IMR-90 (cell line): Measurements from ENCODE around the gene ZBED2. TPM values are rescaled to one million over a fixed set of nuclear protein-coding genes. Genes with fewer than 3 reads are reported as not detected.

Experiments
- ATAC-seq: fragments of 200-7000 bp; cut with Tn5 transposase; 2 replicates; pipeline ENCODE4 v1.9.1; 2020; ENCODE audit warnings: low read depth, mild to moderate bottlenecking, moderate library complexity
- BruUV-seq: library from RNA; stranded (reverse); fragments of 400-500 nt; replicated peaks from 2 replicates; lab custom pipeline; 2021; lab: Mats Ljungman, UMichigan
- CTCF ChIA-PET: fragments of 300-600 bp; formaldehyde crosslinking; extraction: SDS; loops from one replicate; lab custom pipeline; 2021; ENCODE audit warnings: antibody characterized with exemption; lab: Yijun Ruan, JAX
- POLR2A ChIA-PET: fragments of 300-600 bp; sonication (Branson Sonifier 250); formaldehyde crosslinking; loops from one replicate; lab custom pipeline; 2022; ENCODE audit warnings: antibody characterized with exemption; ENCODE audit not compliant: unreplicated experiment; lab: Charles Lee
- DNase-seq: peaks from one replicate; pipeline ENCODE4 v3.0.0; 2013
- H2AFZ ChIP-seq: replicated peaks from 2 replicates; pipeline ENCODE3; 2013; ENCODE audit warnings: low read length, mild to moderate bottlenecking; ENCODE audit not compliant: poor library complexity
- H2AK5ac ChIP-seq: 2 replicates; pipeline ENCODE4 v1.6.1; 2013; ENCODE audit warnings: low read depth, low read length, inconsistent platforms
- H2AK9ac ChIP-seq: replicated peaks from 2 replicates; pipeline ENCODE3; 2013; ENCODE audit warnings: mild to moderate bottlenecking, low read depth, low read length, moderate library complexity; ENCODE audit not compliant: poor library complexity
- H2BK120ac ChIP-seq: 2 replicates; pipeline ENCODE4 v1.6.1; 2013; ENCODE audit warnings: low read depth, low read length, inconsistent platforms
- H2BK15ac ChIP-seq: 3 replicates; pipeline ENCODE4 v1.6.1; 2013; ENCODE audit warnings: low read depth, low read length, inconsistent platforms
- H2BK20ac ChIP-seq: 2 replicates; pipeline ENCODE4 v1.6.1; 2013; ENCODE audit warnings: low read depth, mild to moderate bottlenecking, inconsistent platforms, low read length, moderate library complexity
- H2BK5ac ChIP-seq: 2 replicates; pipeline ENCODE4 v1.6.1; 2013; ENCODE audit warnings: mild to moderate bottlenecking, low read depth, low read length, inconsistent platforms; ENCODE audit not compliant: poor library complexity, severe bottlenecking
- H3K14ac ChIP-seq: replicated peaks from 2 replicates; pipeline ENCODE4 v1.6.1; 2013; ENCODE audit warnings: low read depth, low read length, inconsistent platforms
- H3K18ac ChIP-seq: 2 replicates; pipeline ENCODE4 v1.6.1; 2013; ENCODE audit warnings: low read depth, low read length, control low read depth
- H3K23ac ChIP-seq: 2 replicates; pipeline ENCODE4 v1.6.1; 2013; ENCODE audit warnings: low read depth, low read length, inconsistent platforms
- H3K27ac ChIP-seq: 2 replicates; pipeline ENCODE4 v1.5.1; 2013; ENCODE audit warnings: mild to moderate bottlenecking, control low read depth, low read length; ENCODE audit not compliant: insufficient read depth
- H3K27me3 ChIP-seq: 2 replicates; pipeline ENCODE4 v1.6.1; 2013; ENCODE audit warnings: low read length; ENCODE audit not compliant: control insufficient read depth, insufficient read depth
- H3K36me3 ChIP-seq: 2 replicates; pipeline ENCODE4 v1.6.1; 2013; ENCODE audit warnings: low read length, mixed read lengths; ENCODE audit not compliant: control insufficient read depth, insufficient read depth
- H3K4ac ChIP-seq: 2 replicates; pipeline ENCODE4 v1.6.1; 2013; ENCODE audit warnings: low read depth, low read length, inconsistent platforms
- H3K4me1 ChIP-seq: 2 replicates; pipeline ENCODE4 v1.6.1; 2013; ENCODE audit warnings: low read length, mixed read lengths; ENCODE audit not compliant: control insufficient read depth, insufficient read depth
- H3K4me2 ChIP-seq: 2 replicates; pipeline ENCODE4 v1.6.1; 2013; ENCODE audit warnings: low read depth, mild to moderate bottlenecking, control low read depth, low read length, moderate library complexity
- H3K4me3 ChIP-seq: 2 replicates; pipeline ENCODE4 v1.5.1; 2013; ENCODE audit warnings: low read depth, mild to moderate bottlenecking, control low read depth, low read length, moderate library complexity; ENCODE audit not compliant: insufficient read depth
- H3K56ac ChIP-seq: 2 replicates; pipeline ENCODE4 v1.6.1; 2013; ENCODE audit warnings: low read length, inconsistent platforms; ENCODE audit not compliant: insufficient read depth; ENCODE audit errors: extremely low read depth
- H3K79me1 ChIP-seq, 2 experiments: 2 replicates each; pipeline ENCODE4 v1.6.1; 2013; ENCODE audit warnings: low read length in 2 of 2, inconsistent platforms in 1 of 2, low read depth in 1 of 2
- H3K9ac ChIP-seq: 2 replicates; pipeline ENCODE4 v1.6.1; 2013; ENCODE audit warnings: low read depth, low read length, control low read depth
- H3K9me1 ChIP-seq: 2 replicates; pipeline ENCODE4 v1.6.1; 2013; ENCODE audit warnings: low read length, inconsistent platforms; ENCODE audit not compliant: insufficient read depth
- H3K9me3 ChIP-seq: 2 replicates; pipeline ENCODE4 v1.6.1; 2013; ENCODE audit warnings: low read length; ENCODE audit not compliant: control insufficient read depth, insufficient read depth
- H4K20me1 ChIP-seq: 2 replicates; pipeline ENCODE4 v1.6.1; 2013; ENCODE audit warnings: low read length, inconsistent platforms; ENCODE audit not compliant: insufficient read depth
- H4K5ac ChIP-seq: 2 replicates; pipeline ENCODE4 v1.6.1; 2013; ENCODE audit warnings: mild to moderate bottlenecking, low read depth, low read length, control low read depth
- H4K8ac ChIP-seq, 2 experiments: 2 replicates each; pipeline ENCODE4 v1.6.1; 2013; ENCODE audit warnings: low read depth in 2 of 2, low read length in 2 of 2, control low read depth in 1 of 2, inconsistent platforms in 1 of 2
- H4K91ac ChIP-seq: 2 replicates; pipeline ENCODE4 v1.6.1; 2013; ENCODE audit warnings: low read depth, low read length, inconsistent platforms; ENCODE audit not compliant: insufficient read depth
- CTCF ChIP-seq: conservative IDR thresholded peaks from 2 replicates; pipeline ENCODE4 v1.5.1; 2012; ENCODE audit warnings: mild to moderate bottlenecking, low read depth, low read length, improper control_type of control experiment
- RCOR1 ChIP-seq: IDR thresholded peaks from 2 replicates; pipeline ENCODE4 v1.6.1; 2012; ENCODE audit warnings: mild to moderate bottlenecking, low read length, improper control_type of control experiment; ENCODE audit not compliant: insufficient replicate concordance
- WGBS, 2 experiments: methylation state at CpG; one replicate each; pipeline versions ENCODE4 v1.1.5 to v1.1.7; 2013; ENCODE audit warnings: missing lambda C conversion rate in 2 of 2; ENCODE audit not compliant: insufficient read length in 1 of 2; ENCODE audit errors: extremely low coverage in 2 of 2; 5-methylcytosine and 5-hydroxymethylcytosine counted together
- dilution Hi-C: fragments of 300-500 bp; cut with HindIII; formaldehyde crosslinking; loops from one replicate; pipeline ENCODE4 v1.14.3; 2018; ENCODE audit warnings: low sequenced_read_pairs; ENCODE audit not compliant: unreplicated experiment
- in situ Hi-C: fragments of 300-500 bp; cut with MboI; formaldehyde crosslinking; loops from 3 replicates; pipeline ENCODE4 v1.14.3; 2019; ENCODE audit warnings: low sequenced_read_pairs, inconsistent platforms, mixed read lengths
- intact Hi-C: fragments of 100-400 bp; cut with micrococcal nuclease; formaldehyde crosslinking; loops from 2 replicates; pipeline ENCODE4 v1.10.0; 2022
- polyA plus RNA-seq, 3 experiments: library from polyadenylated mRNA; depleted of rRNA; stranded (reverse); fragments of >200 nt; gene quantifications; 2 replicates each; pipeline ENCODE4 v1.2.3, GENCODE V29; 2012; ENCODE audit warnings: low replicate concordance in 1 of 3
- total RNA-seq: library from RNA; depleted of rRNA; stranded (reverse); fragments of >200 nt; gene quantifications from 2 replicates; pipeline ENCODE4 v1.2.3, GENCODE V29; 2012

Gene ZBED2
- total and polyA plus RNA-seq, 2 of the 4 experiments (the other 2 are of a cell fraction) = 0.51 to 0.72 TPM

GRCh38 chr3:111621535-111621934, 26.4 kb upstream of the ZBED2 start:
- H2AK9ac ChIP-seq = no peak overlapping the region
- dilution Hi-C loops = no loop called here
- H3K4me3 ChIP-seq = no peak overlapping the region
- peaks cover 3% of the 10 kb centered on the region; the same call in 1 of the 2 replicates for H3K9me1 ChIP-seq
- H2BK20ac ChIP-seq = no peak overlapping the region
- no peak overlapping the region for H3K4ac ChIP-seq
- H3K4me1 ChIP-seq = no peaks in the 10 kb centered on the region
- H3K56ac ChIP-seq = no peak overlapping the region
- H2BK15ac ChIP-seq = no peak overlapping the region
- POLR2A ChIA-PET = no interaction called here
- no peak overlapping the region for H2BK5ac ChIP-seq
- no peak overlapping the region for H3K14ac ChIP-seq
- DNase-seq (no peak), ATAC-seq (no peak)
- H4K5ac ChIP-seq = no peak overlapping the region
- H4K91ac ChIP-seq = no peak overlapping the region
- no peak overlapping the region for H4K8ac ChIP-seq
- no CpG with 5 or more reads among the region's 5 CpGs for WGBS, 2 experiments
- H2AK5ac ChIP-seq = no peak overlapping the region
- no peak overlapping the region for H2AFZ ChIP-seq
- H3K36me3 ChIP-seq = no peaks in the 10 kb centered on the region
- no peak overlapping the region for H3K23ac ChIP-seq
- no peaks in the 10 kb centered on the region for H3K79me1 ChIP-seq
- H3K9ac ChIP-seq = no peak overlapping the region
- H2BK120ac ChIP-seq = no peak overlapping the region
- no peak overlapping the region for H3K27ac ChIP-seq
- no peaks in the 10 kb centered on the region; the same call in 1 of the 2 replicates for H3K9me3 ChIP-seq
- no peak overlapping the region for H3K4me2 ChIP-seq
- TF ChIP-seq CTCF (0 out of 2 replicates have a peak, but pooled peaks have one; percentile 14), RCOR1 (no peak)
- no peak overlapping the region for H3K18ac ChIP-seq
- in situ Hi-C loops = no loop called here
- H4K20me1 ChIP-seq = no peaks in the 10 kb centered on the region
- BruUV-seq = no TSS peak
- intact Hi-C loops = no loop called here
- no peaks in the 10 kb centered on the region for H3K27me3 ChIP-seq
- CTCF ChIA-PET = no interaction called here
